Effector CD4-positive, alpha-beta T cell (primary cell): ENCODE measurements around the gene KIFC3.
"Not testable (repeated sequence)": the region's sequence is repeated elsewhere in the genome, so short reads cannot be mapped to it uniquely, and the experiment has no call there.

Source experiments
- DNase-seq: peaks from one replicate; pipeline ENCODE4 v3.0.0-alpha.2; 2020

The KIFC3 gene

DNA sequence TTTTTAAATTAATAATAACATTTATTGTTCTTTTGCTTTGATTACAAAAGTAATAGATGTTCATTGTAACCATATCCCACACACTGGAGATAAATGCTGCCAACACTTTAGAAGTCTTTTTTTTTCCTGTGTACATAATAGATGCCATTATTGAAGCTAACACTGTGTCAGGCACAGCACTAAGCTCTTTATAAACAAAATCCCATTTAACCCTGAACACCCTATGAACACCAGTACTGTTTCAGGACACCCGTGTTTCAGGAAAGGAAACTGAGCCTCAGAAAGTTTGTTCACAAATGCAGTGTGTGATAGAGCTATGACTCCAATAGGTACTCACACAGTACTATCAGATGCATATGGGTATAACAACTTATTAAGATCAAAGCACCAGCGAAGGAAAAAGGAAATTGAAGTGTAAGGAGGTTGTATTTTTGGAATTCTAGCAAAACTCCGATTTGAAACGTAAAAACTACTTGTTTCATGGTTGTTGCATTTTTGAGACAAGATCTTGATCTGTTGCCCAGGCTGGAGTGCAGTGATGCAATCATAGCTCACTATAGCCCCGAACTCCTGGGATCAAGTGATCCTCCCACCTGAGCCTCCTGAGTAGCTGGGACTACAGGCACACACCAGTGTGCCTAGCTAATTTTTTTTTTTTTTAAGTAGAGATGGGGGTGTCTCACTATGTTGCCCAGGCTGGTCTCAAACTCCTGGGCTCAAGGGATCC lies 2.0 kb upstream of the KIFC3 start:
- DNase-seq: no peak

DNA sequence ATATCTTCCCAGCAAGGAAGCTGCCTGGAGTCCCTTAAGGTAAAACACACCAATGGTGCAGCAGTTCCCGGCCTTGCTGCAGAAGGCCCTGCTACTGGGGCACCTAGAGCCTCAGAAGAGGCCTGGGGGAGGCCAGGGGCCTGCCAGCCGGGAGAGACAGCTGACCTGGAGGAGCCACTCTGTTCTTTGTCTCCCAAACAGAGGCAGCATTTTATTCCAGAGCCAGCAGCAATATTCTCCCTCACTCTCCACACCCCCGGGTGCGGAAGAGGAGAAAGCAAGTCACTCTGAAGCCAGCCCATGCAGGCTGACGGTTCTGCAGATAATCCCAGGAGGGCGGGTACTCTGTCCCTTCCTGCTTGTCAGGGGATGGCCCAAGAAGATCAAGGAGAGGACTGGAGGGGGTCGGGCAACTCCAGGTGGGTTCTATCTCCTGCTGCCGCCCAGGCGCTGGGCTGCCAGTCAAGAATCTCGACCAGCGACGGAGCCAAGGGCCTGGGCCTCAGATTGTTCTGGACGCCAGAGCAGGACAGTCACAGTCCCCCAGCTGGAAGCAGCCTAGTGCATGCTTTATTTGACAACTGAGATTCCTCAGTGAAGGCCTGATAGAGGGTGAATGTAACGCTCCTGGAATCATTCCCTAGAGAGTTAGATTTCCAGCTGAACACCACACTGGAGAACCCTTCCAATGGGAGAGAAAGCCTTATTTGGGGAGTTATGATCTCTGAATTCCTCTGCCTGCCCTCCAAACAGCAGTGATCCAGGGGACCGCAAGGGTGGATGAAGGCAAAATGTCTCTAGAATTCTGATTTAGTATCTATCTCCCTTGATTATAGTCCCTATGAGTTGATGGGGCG lies 1.1 kb upstream of the KIFC3 start:
- DNase-seq: no peak

DNA sequence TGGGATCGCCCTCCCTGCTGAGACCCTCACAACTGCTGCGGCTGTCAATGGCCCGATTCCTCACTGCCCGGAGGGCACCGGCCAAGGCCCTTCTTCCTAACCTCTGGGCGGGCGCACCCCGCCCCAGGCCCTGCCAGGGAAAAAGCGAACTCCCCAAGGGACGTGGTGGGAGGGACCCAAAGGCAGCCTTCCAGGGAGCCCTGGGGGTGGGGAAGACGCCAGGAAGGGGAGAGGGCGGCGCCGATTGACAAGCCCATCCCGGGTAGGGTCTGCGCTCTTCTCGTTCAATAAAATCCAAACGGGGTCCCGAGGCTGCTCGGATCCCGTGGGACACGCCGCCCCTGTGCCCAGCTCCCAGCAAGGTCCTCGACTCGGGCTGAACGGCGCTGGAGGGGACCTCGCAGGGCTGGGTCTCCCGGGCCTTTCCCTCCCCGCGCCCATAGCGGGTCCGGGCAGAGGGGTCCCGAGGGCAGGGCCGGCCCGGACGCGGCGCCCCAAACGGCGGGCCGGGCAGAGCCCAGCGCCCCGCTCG lies 416 bp downstream of the KIFC3 start:
- DNase-seq: no peak

DNA sequence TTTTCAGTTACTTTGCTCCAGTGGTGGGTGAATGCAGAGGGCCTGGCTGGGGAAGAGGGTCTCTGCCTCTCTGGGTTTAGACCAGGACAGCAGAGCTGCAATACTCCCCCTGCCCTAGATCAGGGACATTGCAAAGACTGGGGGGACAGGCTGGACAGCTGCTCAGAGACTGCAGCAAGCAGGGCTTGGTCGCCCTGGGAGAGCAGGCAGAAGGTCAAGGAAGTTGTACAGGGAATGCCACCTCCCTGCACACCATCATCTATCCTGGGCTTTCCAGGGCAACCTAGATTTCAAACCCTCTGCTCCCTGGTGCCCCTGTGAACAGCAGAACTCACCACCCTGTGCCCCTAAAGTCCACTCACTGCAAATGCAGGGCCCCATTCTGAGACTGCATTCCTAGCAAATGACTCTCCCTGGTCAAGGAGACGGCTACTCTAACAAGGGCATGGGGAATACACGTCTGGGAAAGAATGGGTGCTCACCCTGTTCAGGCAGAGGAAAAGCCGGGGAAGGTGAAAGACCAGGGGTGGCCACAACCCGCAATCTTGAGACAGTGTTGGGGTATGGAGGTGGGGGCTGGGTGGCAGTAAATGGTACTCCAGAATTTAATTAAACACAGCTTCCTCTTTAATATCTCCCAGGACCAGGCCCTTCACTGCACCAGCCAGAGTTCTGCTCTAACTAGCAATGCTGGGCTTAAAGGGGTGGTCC lies 1.0 kb downstream of the KIFC3 start:
- no peak for DNase-seq

DNA sequence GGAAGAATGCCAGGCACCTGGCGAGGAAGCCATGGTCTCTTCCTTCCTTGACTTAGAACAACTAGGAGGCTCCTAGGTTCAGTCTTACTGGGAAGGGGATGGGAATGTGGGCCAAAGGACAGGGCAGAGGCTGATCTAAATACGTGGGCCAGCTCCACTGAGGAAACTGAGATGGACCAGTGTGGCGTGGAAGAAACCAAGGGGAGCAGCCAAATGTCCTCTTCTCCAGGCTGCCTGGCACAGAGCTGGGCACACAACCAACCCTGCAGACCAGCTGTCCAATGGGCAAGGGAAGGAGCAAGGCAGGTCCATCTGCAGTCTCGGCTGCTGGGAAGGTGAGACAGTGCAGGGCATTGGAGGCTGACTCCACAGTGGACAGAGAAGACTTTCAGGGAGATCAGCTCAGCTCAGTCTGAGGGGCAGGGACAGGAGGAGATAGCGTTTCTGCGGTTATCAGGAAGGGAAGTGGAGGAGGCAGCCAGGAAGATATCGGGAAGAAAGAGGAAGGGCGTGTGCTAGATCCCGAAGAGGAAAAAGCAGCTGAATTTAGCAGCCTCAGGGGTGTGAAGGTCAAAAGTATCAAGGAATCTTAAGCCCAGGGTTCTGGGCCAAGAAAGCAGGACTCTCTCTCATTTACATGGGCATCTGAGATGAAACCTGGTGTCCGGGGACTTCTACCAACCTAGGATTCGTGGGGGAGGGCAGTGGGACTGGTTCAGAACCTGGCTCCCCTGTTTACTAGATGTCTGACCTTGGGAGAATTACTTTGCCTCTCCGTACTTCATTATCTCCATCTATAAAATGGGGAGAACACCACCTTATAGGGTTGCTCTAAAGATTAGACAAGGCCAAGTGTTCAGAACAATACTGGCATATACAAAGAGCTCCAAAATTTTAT lies 1.8 kb downstream of the KIFC3 start:
- DNase-seq: no peak

DNA sequence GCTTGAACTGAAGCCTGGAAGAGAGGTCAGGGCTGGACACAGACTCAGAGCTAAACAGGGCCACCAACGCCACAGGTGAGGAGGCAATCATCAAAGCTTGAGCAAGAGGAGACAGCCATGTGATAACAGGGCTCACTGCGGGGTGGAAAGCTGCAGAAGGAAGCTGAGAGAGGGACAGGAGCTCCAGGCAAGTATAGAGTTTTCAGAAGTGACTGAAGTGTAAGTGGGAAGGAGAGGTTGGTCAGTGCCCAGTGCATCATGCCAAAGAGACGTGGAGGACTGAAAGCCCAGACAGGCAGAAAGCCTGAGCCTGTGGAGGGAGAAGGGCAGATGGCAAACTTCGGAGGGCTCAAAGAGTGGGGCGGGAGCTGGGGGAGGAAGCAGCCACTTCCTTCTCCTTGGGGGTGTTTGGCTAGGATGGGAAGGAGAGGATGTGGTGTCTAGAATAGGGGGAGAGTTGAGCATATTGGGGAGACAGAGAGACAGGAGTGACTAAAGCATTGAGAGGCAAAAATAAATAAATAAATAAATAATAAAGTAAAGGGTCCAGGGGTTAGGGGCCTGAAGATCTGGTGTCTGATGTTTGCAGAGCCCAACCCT lies 2.6 kb downstream of the KIFC3 start:
- no peak for DNase-seq

DNA sequence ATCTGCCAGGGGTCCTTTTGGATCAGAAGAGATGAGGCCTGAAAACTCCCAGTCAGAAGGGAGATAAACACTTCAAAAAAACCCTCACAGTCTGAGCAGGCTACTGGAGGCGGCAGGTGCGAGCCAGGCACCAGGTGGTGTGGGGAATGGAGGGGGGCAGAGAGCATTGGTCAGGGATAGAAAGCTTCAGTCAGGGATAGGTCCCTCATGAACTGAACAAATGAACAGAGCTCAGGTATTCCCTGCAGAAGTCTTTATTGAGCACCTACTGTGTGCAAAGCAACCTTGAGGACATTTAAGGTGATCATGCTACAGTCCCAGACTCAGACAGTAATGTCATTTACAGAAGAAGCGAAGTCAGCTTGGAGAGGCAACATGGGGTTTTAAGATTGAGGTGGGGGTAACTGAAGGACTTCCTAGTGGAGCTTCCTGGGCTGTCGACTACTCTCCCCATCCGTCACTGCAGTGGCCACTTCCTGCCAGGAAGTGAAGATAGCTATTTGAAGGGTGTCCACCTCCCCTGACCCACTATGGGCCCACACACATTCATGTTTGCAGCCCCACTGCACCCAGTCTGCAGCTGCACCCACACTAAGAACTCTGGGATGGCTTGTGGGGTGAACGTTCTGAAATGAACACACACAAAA lies 3.2 kb downstream of the KIFC3 start:
- DNase-seq: no peak

DNA sequence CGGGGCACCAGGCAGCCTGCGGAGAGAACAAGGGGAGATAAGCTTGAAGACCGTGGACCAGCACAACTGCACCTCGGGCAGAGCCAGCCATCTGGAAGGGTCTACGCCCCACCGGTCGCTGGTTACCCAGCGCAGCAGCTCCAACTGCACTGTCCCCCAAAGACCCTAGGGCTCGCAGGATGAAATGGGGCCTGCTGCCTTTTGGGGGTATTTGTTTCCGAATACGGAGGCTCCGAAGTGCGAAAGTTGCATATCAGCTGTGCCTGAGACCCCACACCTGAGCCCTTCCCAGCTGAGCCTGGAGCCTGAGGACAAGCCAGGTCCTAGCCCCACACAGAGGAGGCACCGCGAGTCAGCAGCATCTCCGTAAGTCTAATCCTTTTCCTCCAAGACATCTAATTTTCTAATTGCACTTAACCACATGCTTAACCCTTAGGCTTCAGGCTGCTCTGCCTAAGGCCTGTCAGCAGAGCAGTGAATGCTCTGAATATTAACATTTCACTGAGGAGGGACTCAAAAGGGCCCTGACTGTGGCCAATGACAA lies 4.0 kb downstream of the KIFC3 start:
- DNase-seq: no peak

DNA sequence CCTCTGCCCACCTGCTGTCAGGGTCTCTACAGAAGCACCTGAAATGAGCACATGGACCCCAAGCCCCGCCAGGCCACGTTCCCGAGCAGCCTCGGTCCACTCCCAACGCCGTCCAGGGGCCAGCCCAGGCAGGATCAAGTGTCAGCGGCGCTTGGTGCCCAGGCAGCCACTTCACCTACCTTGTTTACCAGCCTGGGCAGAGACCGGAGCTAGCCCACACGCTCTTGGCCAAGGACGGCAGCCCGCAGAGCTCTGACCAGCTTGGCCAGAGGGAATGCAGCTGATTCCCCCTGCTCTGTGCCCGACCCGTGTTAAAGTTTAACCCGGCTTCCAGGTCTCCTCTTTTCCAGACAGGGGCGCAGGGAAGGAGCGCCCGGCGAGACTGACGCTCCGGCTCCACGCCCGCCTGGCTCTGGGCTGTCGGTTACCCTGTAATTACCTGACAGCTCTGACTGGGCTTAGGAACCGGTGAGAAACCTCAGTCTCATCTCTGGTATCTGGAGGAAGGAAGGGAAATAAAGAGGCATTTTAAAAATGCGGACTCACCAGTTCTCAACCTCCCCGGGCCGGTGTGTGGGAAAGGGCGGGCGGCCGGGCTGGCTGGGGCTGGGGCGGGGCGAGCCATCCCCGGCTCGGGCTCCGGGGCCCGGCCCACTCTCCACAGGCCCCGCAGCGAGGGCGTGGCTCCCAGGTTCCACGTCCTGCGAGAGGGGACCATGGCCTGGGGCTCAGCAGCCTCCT lies 4.6 kb downstream of the KIFC3 start:
- DNase-seq: no peak

DNA sequence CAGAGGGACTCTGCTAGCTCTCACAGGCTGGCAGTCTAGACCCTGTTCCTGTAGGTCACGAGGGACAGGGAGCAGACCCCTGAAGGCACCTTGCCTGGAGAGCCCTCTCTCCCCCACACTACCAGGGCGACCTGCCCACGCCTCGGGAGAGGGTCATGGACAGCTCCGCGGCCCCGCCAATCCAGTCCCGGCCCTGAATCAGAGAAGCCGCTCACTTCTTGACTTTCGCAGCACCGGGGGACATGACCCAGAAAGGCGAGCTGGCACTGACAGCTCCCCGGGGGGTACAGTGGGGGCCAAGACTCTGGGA lies 5.1 kb downstream of the KIFC3 start:
- no peak for DNase-seq

DNA sequence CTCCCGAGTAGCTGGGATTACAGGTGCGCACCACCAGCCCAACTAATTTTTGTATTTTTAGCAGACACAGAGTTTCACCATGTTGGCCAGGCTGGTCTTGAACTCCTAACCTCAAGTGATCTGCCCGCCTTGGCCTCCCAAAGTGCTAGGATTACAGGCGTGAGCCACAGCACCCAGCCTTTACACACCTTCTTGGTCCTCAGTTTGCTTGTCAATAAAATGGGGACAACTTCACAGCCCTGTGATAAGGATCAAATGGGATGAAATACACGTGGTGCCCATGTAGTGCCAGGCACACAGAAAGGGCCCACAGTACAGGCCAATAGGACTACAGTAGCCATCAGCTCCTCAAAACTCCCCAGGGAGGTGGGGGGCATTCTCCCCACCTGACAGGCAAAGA lies 6.3 kb downstream of the KIFC3 start:
- DNase-seq: not testable (repeated sequence)

DNA sequence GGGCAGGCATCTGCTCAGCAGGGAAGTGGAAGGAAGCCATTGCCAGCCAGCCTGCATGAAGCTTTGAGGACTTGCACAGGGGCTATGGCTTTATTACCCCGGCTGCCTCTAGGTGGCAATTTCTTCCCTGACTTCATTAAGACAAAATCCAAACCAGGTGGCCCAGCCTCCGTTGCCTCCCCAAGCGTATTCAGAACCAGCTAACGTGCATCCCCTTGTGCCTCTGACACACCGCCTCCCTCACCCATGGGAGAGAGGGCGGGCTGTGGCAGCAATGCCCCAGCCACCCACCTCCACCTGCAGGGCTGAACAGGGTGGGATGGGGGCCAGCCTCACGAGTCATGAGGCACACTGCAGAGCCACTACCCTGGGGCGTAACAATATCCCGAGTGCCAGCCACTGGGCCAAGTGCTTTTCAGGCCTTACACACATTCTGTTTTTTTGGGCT lies 6.8 kb downstream of the KIFC3 start:
- no peak for DNase-seq

DNA sequence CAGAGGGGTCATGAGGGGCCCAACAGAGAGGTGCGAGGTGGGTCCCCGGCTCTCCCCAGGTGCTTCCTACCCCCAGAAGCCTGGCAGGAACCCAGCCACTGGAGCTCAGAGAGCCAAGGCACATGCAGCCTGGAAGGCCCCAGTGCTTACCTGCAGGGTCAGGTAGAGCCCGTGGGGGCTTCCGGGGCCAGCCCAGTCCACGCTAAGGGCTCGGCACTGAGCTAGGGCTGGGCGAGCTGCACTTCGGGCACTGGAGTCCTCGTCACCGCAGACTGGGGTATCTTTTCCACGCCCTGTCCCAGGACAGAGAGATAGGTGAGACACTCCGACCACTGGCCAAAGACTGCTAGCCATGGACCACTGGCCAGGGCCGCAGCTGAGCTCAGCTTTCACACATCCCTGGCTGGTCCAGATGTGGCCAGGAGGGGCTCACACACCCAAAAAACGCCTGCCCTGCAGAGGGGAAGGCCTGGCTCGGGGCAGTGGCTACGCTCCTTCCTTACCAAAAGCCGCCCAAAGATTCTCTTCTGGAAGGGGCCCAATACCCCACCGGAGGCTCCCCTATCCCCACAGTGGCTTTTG lies 7.4 kb downstream of the KIFC3 start:
- DNase-seq: no peak

DNA sequence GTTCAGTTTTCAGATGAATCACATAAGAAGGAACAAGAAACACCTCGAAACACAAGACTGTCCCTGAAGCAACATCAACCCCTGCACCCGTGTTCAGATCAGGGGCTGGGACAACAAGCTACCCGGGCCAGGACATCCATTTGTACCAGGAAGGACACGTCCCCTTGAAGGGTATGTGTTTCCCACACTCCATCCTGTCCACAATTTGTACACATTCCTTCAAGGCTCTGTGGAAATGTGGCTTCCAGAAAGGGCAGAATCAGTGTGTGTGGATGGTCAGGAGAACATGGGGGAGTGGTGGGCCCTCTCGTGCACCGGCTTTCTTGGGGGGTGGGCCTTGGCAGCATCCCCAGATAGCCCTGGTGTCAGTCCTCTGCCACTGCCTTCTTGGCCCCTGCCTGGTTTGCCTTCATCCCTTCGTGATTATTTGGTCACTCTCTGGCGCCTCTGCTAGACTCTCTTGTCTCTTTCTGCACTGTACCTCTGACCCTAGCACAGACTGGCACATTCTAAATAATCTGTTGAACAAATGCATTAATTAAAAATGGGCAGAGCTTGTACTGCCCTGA lies 10.3 kb downstream of the KIFC3 start:
- DNase-seq: no peak

DNA sequence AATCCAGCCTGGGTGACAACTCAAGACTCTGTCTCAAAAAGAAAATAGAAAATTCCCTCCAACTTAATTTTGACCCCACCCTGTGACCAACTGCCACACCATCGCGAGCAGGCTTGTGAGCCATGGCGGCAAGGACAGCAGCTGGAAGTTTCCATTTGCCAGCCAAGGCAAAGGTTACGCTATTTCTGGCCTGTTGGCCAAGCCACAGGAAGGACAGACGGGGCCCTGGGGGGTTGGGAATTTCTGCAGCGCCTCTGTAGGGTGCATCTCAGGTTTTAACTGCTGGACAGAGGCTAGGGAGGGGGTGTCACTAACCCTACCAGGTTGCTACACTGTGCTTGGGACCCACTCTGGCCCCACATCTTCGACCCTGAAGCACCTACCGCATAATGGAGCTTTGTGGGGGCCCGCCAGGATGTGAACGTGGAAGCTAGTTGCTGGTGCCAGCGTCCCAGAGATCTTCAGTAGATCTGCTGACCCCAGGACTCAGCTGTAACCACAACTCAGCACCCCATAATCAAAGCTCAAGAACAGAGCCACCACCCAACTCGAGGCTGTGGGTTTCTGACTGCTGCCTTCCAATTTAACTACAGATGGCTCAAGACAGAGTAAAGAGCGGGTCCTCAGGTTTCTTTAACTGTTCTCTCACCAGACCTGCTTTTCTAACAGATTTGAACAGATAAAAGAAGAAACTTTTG lies 10.9 kb downstream of the KIFC3 start:
- DNase-seq: no peak

DNA sequence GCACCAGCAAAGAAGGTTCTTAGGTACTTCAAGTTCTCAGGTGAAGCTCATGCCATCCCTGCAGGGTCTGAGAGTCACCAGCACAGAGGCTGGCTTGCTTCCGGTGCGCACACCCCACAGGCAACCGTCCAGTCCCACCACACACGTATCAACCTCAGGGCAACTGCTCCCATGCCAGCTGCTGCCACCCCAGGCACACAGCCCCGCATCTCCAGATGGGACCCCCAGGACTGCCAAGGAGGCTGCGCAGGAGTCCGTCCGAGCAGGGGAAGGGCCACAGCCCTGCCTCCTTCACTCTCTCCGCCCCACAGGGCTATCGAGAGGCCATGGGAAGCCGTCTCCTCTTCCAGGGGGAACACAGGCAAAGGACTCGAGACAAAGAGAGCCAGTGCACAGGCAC lies 13.3 kb downstream of the KIFC3 start:
- DNase-seq: no peak

DNA sequence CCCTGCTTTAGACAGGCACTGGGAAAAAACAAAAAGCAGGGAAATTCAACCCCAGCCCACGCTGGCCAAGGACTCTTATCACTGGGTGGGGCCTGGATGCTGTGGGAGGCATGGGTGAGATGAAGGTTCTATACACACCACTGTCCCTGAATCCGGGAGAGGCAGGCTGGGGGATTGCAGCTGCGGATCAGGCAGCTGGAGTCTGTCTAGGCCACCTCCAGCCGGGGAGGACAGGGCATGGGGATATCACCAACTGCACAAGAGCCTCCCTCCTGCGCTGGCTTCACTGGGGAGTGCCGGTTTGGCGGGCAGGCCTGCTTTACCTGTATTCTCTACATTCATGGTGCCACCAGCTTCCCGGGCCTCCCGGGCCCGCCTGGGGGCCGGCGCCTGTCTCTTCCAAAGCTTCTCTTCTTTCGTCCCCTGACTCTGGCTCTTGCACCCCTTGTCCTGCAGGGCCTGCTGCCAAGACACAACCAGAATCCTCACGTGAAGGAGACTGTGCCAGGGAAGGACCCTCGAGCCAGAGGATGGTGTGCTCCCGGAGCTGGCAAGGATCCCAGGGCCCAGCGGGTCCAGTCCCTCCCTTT lies 13.9 kb downstream of the KIFC3 start:
- DNase-seq: no peak

DNA sequence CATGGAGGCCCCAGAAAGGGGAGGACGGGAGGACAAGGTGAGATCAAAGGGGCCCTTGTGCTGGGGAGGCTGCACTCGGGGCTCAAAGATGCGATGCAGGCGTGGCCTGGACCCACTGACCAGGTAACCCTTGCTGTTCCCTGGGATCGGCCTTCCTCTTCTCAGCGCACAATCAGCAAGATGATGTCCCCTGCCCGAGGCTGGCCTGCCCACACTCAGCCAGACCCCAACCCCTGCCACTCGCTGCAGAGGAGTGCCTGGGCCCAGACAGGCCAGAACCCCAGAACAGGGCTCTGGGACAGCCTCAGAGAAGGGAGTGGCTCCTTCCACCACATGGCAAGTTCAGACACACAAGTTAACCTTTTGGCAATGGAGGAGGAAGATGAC lies 14.8 kb downstream of the KIFC3 start:
- DNase-seq: no peak
